Heart left ventricle (tissue), 13 donors: ENCODE measurements around the gene RAB5IF.

Experiments
- CTCF ChIP-seq, 12 donors: fragments of 200-600 bp; sonication (generic) in 4 of 12; IDR thresholded peaks; one replicate each; pipeline versions ENCODE4 v1.5.0 to v1.8.0; 2018 to 2022; ENCODE audit warnings: antibody characterized with exemption in 12 of 12, mild to moderate bottlenecking in 5 of 12
- POLR2A ChIP-seq, 2 donors: fragments of 450-650 bp; IDR thresholded peaks; one replicate each; pipeline ENCODE4 v1.6.1; 2017; ENCODE audit warnings: antibody characterized with exemption in 2 of 2, mild to moderate bottlenecking in 2 of 2, moderate library complexity in 2 of 2
- donor health status: ischemic (EF 13 %, LVEDD 7.1; RV severe dilation, severe dysfunction).
- donor health status: DM: no; HTN: yes; CAD: no.
- donor health status: DM: no; HTN: no; CAD: no.
- donor health status: ischemic (EF 25% LVEDD 6.9; RV normal size, moderate dysfunction).
- donor health status: ischemic (EF 25% LVEDD 5.7; RV mildly dilated, moderate dysfunction).
- donor health status: ischemic (EF 35%, LVEDD 5.7; RV mildly dilated, moderate dysfunction).
- donor health status: nonischemic (EF 11% LVEDD 7.7; RV severe dilation, severe dysfunction).
- donor health status: DM: yes; HTN: yes; CAD: no.
- donor health status: PGD.
- donor health status: ischemic (EF 29% LVEDD 5.4; RV normal size, mild dysfunction).
- donor health status: nonischemic (EF 23%, LVEDD 6.1; RV moderate dilation, normal function).

GRCh38 chr20:36587388-36588070 lies 18.1 kb upstream of the RAB5IF start:
- TF ChIP-seq CTCF (IDR thresholded peaks at IDR 0.05) (no peak), POLR2A (IDR thresholded peaks at IDR 0.05) (no peak)
